GM23338 (cell line): Measurements from ENCODE around the gene DNASE1.

Source experiments
- CREB1 ChIP-seq: fragments of 250-450 bp; sonication (Bioruptor Pico); IDR thresholded peaks from 2 replicates; pipeline ENCODE4 v1.5.0; 2020; ENCODE audit warnings: low read depth, mild to moderate bottlenecking, moderate library complexity
- EZH2 ChIP-seq: fragments of 200-600 bp; sonication (generic); IDR thresholded peaks from one replicate; pipeline ENCODE4 v1.8.0; 2017; ENCODE audit warnings: antibody characterized with exemption, mild to moderate bottlenecking, low read depth; ENCODE audit not compliant: unreplicated experiment
- EZH2phosphoT487 ChIP-seq: fragments of 200-600 bp; sonication (generic); IDR thresholded peaks from one replicate; pipeline ENCODE4 v1.8.1; 2018; ENCODE audit warnings: antibody characterized with exemption; ENCODE audit not compliant: unreplicated experiment
- JUNB ChIP-seq: IDR thresholded peaks from one replicate; pipeline ENCODE4 v1.6.1; 2016; ENCODE audit warnings: antibody characterized with exemption; ENCODE audit not compliant: unreplicated experiment
- NANOG ChIP-seq: IDR thresholded peaks from 2 replicates; pipeline ENCODE4 v1.6.1; 2016; ENCODE audit warnings: antibody characterized with exemption, borderline replicate concordance
- POLR2AphosphoS5 ChIP-seq: IDR thresholded peaks from 2 replicates; pipeline ENCODE4 v1.6.1; 2016; ENCODE audit warnings: antibody characterized with exemption, low read depth
- STAT1 ChIP-seq: IDR thresholded peaks from one replicate; pipeline ENCODE4 v1.6.1; 2016; ENCODE audit warnings: antibody characterized with exemption; ENCODE audit not compliant: unreplicated experiment
- ZNF114 ChIP-seq: fragments of 250-450 bp; sonication (Bioruptor Pico); IDR thresholded peaks from 2 replicates; pipeline ENCODE4 v1.5.0; 2020; ENCODE audit warnings: mild to moderate bottlenecking, moderate library complexity
- ZNF331 ChIP-seq: fragments of 250-450 bp; sonication (Bioruptor Pico); IDR thresholded peaks from 2 replicates; pipeline ENCODE4 v1.5.0; 2020; ENCODE audit warnings: low read depth, mild to moderate bottlenecking, moderate library complexity
- TF ChIP-seq, protein P1 (sequence below), 2 experiments: fragments of 200-600 bp in 1 of 2; sonication (generic) in 1 of 2; conservative IDR thresholded peaks; 2 replicates each; pipeline versions ENCODE4 v1.5.1 to v1.6.1; 2016 to 2017; ENCODE audit warnings: antibody characterized with exemption in 2 of 2, low read depth in 2 of 2, mild to moderate bottlenecking in 2 of 2, moderate library complexity in 1 of 2
- TF ChIP-seq, protein P2 (sequence below): IDR thresholded peaks from 2 replicates; pipeline ENCODE4 v1.6.1; 2016; ENCODE audit warnings: antibody characterized with exemption
- TF ChIP-seq, protein P3 (sequence below): IDR thresholded peaks from one replicate; pipeline ENCODE4 v1.6.1; 2018; ENCODE audit warnings: antibody characterized with exemption; ENCODE audit not compliant: unreplicated experiment

DNA sequence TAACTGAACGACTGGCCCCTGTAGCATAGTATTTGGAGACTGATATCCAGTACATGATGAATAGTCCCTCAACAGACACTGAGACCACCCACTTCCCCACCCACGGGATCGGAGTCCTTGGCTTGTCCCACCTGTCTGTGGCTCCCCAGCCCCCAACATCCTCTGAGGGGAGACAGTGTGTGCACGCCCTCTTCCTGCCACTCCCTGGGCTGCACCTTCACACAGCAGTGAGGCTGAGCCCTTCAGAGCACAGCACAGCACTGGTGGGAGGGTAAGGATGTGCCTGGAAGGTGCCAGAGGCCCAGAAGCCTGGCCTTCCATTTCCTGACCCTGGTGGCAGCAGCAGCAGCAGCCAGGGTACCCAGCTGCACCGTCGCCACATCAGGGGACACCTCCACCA, 11.0 kb downstream of the DNASE1 start:
- no peak for TF ChIP-seq ZNF331
- TF ChIP-seq, protein P1, sequence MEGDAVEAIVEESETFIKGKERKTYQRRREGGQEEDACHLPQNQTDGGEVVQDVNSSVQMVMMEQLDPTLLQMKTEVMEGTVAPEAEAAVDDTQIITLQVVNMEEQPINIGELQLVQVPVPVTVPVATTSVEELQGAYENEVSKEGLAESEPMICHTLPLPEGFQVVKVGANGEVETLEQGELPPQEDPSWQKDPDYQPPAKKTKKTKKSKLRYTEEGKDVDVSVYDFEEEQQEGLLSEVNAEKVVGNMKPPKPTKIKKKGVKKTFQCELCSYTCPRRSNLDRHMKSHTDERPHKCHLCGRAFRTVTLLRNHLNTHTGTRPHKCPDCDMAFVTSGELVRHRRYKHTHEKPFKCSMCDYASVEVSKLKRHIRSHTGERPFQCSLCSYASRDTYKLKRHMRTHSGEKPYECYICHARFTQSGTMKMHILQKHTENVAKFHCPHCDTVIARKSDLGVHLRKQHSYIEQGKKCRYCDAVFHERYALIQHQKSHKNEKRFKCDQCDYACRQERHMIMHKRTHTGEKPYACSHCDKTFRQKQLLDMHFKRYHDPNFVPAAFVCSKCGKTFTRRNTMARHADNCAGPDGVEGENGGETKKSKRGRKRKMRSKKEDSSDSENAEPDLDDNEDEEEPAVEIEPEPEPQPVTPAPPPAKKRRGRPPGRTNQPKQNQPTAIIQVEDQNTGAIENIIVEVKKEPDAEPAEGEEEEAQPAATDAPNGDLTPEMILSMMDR (conservative IDR thresholded peaks at IDR 0.05; ENCODE audit: low read depth in 2 of 2), result peak in 1 of 2 experiments; percentile 37; a peak in 2 of 4 replicates
- no peak for TF ChIP-seq EZH2
- TF ChIP-seq POLR2AphosphoS5, result no peak
- no peak for TF ChIP-seq EZH2phosphoT487
- TF ChIP-seq, protein P2, sequence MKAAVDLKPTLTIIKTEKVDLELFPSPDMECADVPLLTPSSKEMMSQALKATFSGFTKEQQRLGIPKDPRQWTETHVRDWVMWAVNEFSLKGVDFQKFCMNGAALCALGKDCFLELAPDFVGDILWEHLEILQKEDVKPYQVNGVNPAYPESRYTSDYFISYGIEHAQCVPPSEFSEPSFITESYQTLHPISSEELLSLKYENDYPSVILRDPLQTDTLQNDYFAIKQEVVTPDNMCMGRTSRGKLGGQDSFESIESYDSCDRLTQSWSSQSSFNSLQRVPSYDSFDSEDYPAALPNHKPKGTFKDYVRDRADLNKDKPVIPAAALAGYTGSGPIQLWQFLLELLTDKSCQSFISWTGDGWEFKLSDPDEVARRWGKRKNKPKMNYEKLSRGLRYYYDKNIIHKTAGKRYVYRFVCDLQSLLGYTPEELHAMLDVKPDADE, result no peak
- no peak for TF ChIP-seq ZNF114 (CRISPR knock-in tag)
- TF ChIP-seq STAT1, result no peak
- TF ChIP-seq, protein P3, sequence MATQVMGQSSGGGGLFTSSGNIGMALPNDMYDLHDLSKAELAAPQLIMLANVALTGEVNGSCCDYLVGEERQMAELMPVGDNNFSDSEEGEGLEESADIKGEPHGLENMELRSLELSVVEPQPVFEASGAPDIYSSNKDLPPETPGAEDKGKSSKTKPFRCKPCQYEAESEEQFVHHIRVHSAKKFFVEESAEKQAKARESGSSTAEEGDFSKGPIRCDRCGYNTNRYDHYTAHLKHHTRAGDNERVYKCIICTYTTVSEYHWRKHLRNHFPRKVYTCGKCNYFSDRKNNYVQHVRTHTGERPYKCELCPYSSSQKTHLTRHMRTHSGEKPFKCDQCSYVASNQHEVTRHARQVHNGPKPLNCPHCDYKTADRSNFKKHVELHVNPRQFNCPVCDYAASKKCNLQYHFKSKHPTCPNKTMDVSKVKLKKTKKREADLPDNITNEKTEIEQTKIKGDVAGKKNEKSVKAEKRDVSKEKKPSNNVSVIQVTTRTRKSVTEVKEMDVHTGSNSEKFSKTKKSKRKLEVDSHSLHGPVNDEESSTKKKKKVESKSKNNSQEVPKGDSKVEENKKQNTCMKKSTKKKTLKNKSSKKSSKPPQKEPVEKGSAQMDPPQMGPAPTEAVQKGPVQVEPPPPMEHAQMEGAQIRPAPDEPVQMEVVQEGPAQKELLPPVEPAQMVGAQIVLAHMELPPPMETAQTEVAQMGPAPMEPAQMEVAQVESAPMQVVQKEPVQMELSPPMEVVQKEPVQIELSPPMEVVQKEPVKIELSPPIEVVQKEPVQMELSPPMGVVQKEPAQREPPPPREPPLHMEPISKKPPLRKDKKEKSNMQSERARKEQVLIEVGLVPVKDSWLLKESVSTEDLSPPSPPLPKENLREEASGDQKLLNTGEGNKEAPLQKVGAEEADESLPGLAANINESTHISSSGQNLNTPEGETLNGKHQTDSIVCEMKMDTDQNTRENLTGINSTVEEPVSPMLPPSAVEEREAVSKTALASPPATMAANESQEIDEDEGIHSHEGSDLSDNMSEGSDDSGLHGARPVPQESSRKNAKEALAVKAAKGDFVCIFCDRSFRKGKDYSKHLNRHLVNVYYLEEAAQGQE, result no peak
- TF ChIP-seq CREB1 (CRISPR knock-in tag), result no peak
- TF ChIP-seq JUNB, result no peak
- no peak for TF ChIP-seq NANOG
